Hindlimb muscle (tissue), 1 donor: ENCODE measurements around the gene ZCCHC18. TPM values are rescaled to one million over a fixed set of nuclear protein-coding genes. Genes with fewer than 3 reads are reported as not detected.
A peak's percentile ranks its signal among the peaks of the same experiment; 100 is the strongest.

Source experiments
- DNase-seq: peaks from one replicate; pipeline ENCODE4 v3.0.0-alpha.2; 2013
- polyA plus RNA-seq: library from polyadenylated mRNA; unstranded; fragments of 120-200 nt; gene quantifications from one replicate; pipeline ENCODE4 v1.2.1, GENCODE V29; 2013; ENCODE audit not compliant: insufficient read length

Gene ZCCHC18
- polyA plus RNA-seq, 1 donor: 1.5 TPM

- no peak for DNase-seq
These were observed 22.4 kb downstream of the ZCCHC18 start for GRCh38 chrX:104134583-104135261.

GRCh38 chrX:104135677-104136076 is 23.4 kb downstream of the ZCCHC18 start:
- DNase-seq: no peak

GRCh38 chrX:104136241-104137019 is 24.1 kb downstream of the ZCCHC18 start:
- DNase-seq: peak; percentile 84

GRCh38 chrX:104137496-104137895 is 25.2 kb downstream of the ZCCHC18 start:
- DNase-seq: no peak

GRCh38 chrX:104141087-104141760 is 28.9 kb downstream of the ZCCHC18 start:
- no peak for DNase-seq

GRCh38 chrX:104151037-104151436 is 38.7 kb downstream of the ZCCHC18 start:
- no peak for DNase-seq

GRCh38 chrX:104156630-104157529 is 44.6 kb downstream of the ZCCHC18 start, which contains the start of gene SLC25A53:
Gene SLC25A53, minus strand, starts transcription at chrX:104157009. Its CDS starts 51,752 bp downstream, at chrX:104105257.
- peak; percentile 82 for DNase-seq

Other genes with a start within 250 kb of the ZCCHC18 start
- gene TMSB15B, start 149.9 kb upstream of the ZCCHC18 start, polyA plus RNA-seq: 7.8 TPM
- gene H2BW1, start 98.8 kb upstream of the ZCCHC18 start, polyA plus RNA-seq: not detected
- gene H2BW2, start 72.6 kb upstream of the ZCCHC18 start, polyA plus RNA-seq: 0.62 TPM
- 5.0 TPM for gene TMSB15C, start 36.3 kb upstream of the ZCCHC18 start, polyA plus RNA-seq
- 6.5 TPM for gene SLC25A53, start 44.5 kb downstream of the ZCCHC18 start, polyA plus RNA-seq
- gene FAM199X, start 53.9 kb downstream of the ZCCHC18 start, polyA plus RNA-seq: 14.8 TPM
- not detected for gene ESX1, start 142.4 kb downstream of the ZCCHC18 start, polyA plus RNA-seq